CD4-positive, alpha-beta T cell (primary cell): ENCODE measurements around the gene SMPX. TPM values are rescaled to one million over a fixed set of nuclear protein-coding genes. Genes with fewer than 3 reads are reported as not detected.

ENCODE experiments used
- ATAC-seq: fragments of 200-7000 bp; cut with Tn5 transposase; one replicate; pipeline ENCODE4 v1.10.0; 2022; ENCODE audit warnings: mild to moderate bottlenecking; ENCODE audit not compliant: poor library complexity
- CTCF ChIA-PET: fragments of 350-600 bp; sonication (Branson Sonifier 250); formaldehyde crosslinking; loops from one replicate; lab custom pipeline; 2021; ENCODE audit warnings: antibody characterized with exemption, inconsistent platforms; lab: Charles Lee
- POLR2A ChIA-PET: fragments of 350-600 bp; sonication (Branson Sonifier 250); formaldehyde crosslinking; loops from one replicate; lab custom pipeline; 2021; ENCODE audit warnings: antibody characterized with exemption, inconsistent platforms; lab: Charles Lee
- DNase-seq, 14 experiments: peaks; one replicate each; pipeline ENCODE4 v3.0.0-alpha.2; 2013 to 2020; ENCODE audit warnings: mixed read lengths in 2 of 14
- H3K27ac ChIP-seq, 2 donors: one replicate each; pipeline versions ENCODE4 v1.5.1 to v1.7.0; 2013; ENCODE audit warnings: low read length in 2 of 2, low read depth in 1 of 2, mild to moderate bottlenecking in 1 of 2
- H3K27me3 ChIP-seq, 2 experiments: 1 replicate in 1 of 2; 2 replicates in 1 of 2; pipeline versions ENCODE4 v1.6.1 to v1.7.0; 2013; ENCODE audit warnings: low read length in 2 of 2, control low read depth in 1 of 2, mild to moderate bottlenecking in 1 of 2, moderate library complexity in 1 of 2; ENCODE audit not compliant: insufficient read depth in 2 of 2, control insufficient read depth in 1 of 2
- H3K36me3 ChIP-seq: one replicate; pipeline ENCODE4 v1.6.1; 2013; ENCODE audit warnings: low read length, control low read depth; ENCODE audit not compliant: insufficient read depth
- H3K4me1 ChIP-seq: one replicate; pipeline ENCODE4 v1.6.1; 2013; ENCODE audit warnings: low read length, control low read depth; ENCODE audit not compliant: insufficient read depth
- H3K4me3 ChIP-seq: one replicate; pipeline ENCODE4 v1.5.1; 2013; ENCODE audit warnings: mild to moderate bottlenecking, low read length, moderate library complexity
- H3K9me3 ChIP-seq, 2 experiments: 1 replicate in 1 of 2; 2 replicates in 1 of 2; pipeline versions ENCODE4 v1.6.1 to v1.7.0; 2013; ENCODE audit warnings: low read length in 2 of 2, mild to moderate bottlenecking in 2 of 2, control low read depth in 1 of 2, moderate library complexity in 1 of 2; ENCODE audit not compliant: control insufficient read depth in 1 of 2, insufficient read depth in 1 of 2
- H3K27ac Mint-ChIP-seq: one replicate; pipeline ENCODE4 v1.8.0; 2020; ENCODE audit warnings: mixed read lengths
- H3K27me3 Mint-ChIP-seq: one replicate; pipeline ENCODE4 v1.8.0; 2021; ENCODE audit warnings: mixed read lengths
- H3K36me3 Mint-ChIP-seq: one replicate; pipeline ENCODE4 v1.8.0; 2021; ENCODE audit warnings: low read depth, mixed read lengths
- H3K4me1 Mint-ChIP-seq: one replicate; pipeline ENCODE4 v1.8.0; 2021; ENCODE audit warnings: low read depth, mixed read lengths
- H3K4me3 Mint-ChIP-seq: one replicate; pipeline ENCODE4 v1.8.0; 2020; ENCODE audit warnings: mild to moderate bottlenecking, mixed read lengths
- H3K9me3 Mint-ChIP-seq: one replicate; pipeline ENCODE4 v1.8.0; 2020; ENCODE audit warnings: mixed read lengths
- intact Hi-C, 2 experiments: fragments of 100-400 bp; cut with DNase I in 1 of 2; cut with micrococcal nuclease in 1 of 2; formaldehyde crosslinking; loops; one replicate each; pipeline versions ENCODE4 v1.15.1 to v1.9.0; 2023 to 2025; cut with DNase I, micrococcal nuclease
- total RNA-seq, 174 experiments: library from RNA in 2 of 174; stranded (reverse) in 2 of 174; gene quantifications; one replicate each; pipeline ENCODE4 v1.2.3 and lab custom pipeline; 2021 to 2026
- TF ChIP-seq, protein P1 (sequence below): fragments of 200-600 bp; IDR thresholded peaks from one replicate; pipeline ENCODE4 v1.8.0; 2022; ENCODE audit warnings: antibody characterized with exemption, mild to moderate bottlenecking

Gene SMPX
- total RNA-seq, 2 experiments from 2014 or later: not detected

DNA sequence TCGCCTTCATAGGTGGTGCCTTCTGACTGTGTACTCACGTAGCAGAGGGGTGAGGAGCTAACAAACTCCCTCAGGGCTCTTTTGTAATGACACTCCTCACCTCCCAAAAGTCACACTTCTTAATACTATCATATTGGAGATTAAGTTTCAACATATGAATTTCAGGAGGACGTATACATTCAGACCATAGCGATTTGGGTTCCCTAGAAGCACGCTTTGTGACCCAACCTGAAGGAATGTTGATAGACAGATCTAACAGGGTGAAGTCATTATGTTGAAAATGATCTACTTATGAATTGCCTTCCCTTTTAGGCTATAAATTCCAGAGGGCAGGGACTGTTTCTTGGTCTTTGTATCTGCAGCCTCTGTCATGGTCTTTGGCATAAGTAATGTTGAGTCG is 96.6 kb downstream of the SMPX start:
- Mint-ChIP-seq H3K27ac (no peak overlapping the region), H3K36me3 (no peaks in the 10 kb centered on the region), H3K27me3 (no peaks in the 10 kb centered on the region), H3K4me3 (no peak overlapping the region), H3K9me3 (no peaks in the 10 kb centered on the region), H3K4me1 (peaks cover 10% of the 10 kb centered on the region)
- H3K36me3 ChIP-seq: no peaks in the 10 kb centered on the region
- H3K4me3 ChIP-seq: no peak overlapping the region
- H3K4me1 ChIP-seq: peaks cover 5% of the 10 kb centered on the region
- intact Hi-C loops: no loop called here
- TF ChIP-seq, protein P1, sequence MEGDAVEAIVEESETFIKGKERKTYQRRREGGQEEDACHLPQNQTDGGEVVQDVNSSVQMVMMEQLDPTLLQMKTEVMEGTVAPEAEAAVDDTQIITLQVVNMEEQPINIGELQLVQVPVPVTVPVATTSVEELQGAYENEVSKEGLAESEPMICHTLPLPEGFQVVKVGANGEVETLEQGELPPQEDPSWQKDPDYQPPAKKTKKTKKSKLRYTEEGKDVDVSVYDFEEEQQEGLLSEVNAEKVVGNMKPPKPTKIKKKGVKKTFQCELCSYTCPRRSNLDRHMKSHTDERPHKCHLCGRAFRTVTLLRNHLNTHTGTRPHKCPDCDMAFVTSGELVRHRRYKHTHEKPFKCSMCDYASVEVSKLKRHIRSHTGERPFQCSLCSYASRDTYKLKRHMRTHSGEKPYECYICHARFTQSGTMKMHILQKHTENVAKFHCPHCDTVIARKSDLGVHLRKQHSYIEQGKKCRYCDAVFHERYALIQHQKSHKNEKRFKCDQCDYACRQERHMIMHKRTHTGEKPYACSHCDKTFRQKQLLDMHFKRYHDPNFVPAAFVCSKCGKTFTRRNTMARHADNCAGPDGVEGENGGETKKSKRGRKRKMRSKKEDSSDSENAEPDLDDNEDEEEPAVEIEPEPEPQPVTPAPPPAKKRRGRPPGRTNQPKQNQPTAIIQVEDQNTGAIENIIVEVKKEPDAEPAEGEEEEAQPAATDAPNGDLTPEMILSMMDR: no peak
- POLR2A ChIA-PET: no interaction called here
- H3K27ac ChIP-seq: no peak overlapping the region
- ATAC-seq (no peak), DNase-seq (no peak)
- CTCF ChIA-PET: no interaction called here
- H3K9me3 ChIP-seq: peaks cover 0 to 9% of the 10 kb centered on the region in 2 experiments
- no peaks in the 10 kb centered on the region for H3K27me3 ChIP-seq

GRCh38 chrX:21660156-21660555 is 97.8 kb downstream of the SMPX start:
- no peaks in the 10 kb centered on the region for H3K36me3 ChIP-seq
- no peak overlapping the region for H3K4me3 ChIP-seq
- ATAC-seq: no peak
- TF ChIP-seq, protein P1: no peak
- intact Hi-C loops: no loop called here
- H3K36me3 Mint-ChIP-seq: no peaks in the 10 kb centered on the region
- H3K27ac Mint-ChIP-seq: no peak overlapping the region
- H3K4me3 Mint-ChIP-seq: peak overlapping the region; percentile 23
- no peaks in the 10 kb centered on the region for H3K27me3 ChIP-seq
- H3K27ac ChIP-seq: no peak overlapping the region
- H3K9me3 Mint-ChIP-seq: no peaks in the 10 kb centered on the region
- H3K4me1 ChIP-seq: peaks cover 5% of the 10 kb centered on the region
- peaks cover 10% of the 10 kb centered on the region for H3K4me1 Mint-ChIP-seq
- H3K27me3 Mint-ChIP-seq: no peaks in the 10 kb centered on the region
- ChIA-PET POLR2A (no interaction called here), CTCF (interaction anchor here (0.6 kb wide), 1 partner anchor 1274 kb away, joined by 3 read pairs; no protein-coding TSS in a partner anchor)
- H3K9me3 ChIP-seq: peaks cover 0 to 16% of the 10 kb centered on the region in 2 experiments
- DNase-seq: no peak

GRCh38 chrX:21659320-21659719 is 98.6 kb downstream of the SMPX start:
- Mint-ChIP-seq H3K4me1 (peaks cover 10% of the 10 kb centered on the region), H3K9me3 (no peaks in the 10 kb centered on the region), H3K27me3 (no peaks in the 10 kb centered on the region), H3K27ac (peak overlapping the region; percentile 30), H3K4me3 (peak overlapping the region; percentile 84), H3K36me3 (no peaks in the 10 kb centered on the region)
- Histone ChIP-seq H3K9me3 (peaks cover 0 to 16% of the 10 kb centered on the region in 2 experiments), H3K4me3 (no peak overlapping the region), H3K4me1 (peaks cover 5% of the 10 kb centered on the region), H3K36me3 (no peaks in the 10 kb centered on the region), H3K27me3 (no peaks in the 10 kb centered on the region), H3K27ac (no peak overlapping the region)
- CTCF ChIA-PET: no interaction called here
- POLR2A ChIA-PET: interaction anchor here (1.0 kb wide), 1 partner anchor 180 kb away, joined by 3 read pairs; the partner anchor contains the start of gene MBTPS2
- ATAC-seq (no peak), DNase-seq (no peak)
- intact Hi-C loops: no loop called here
- TF ChIP-seq, protein P1: no peak
